Central memory CD8-positive, alpha-beta T cell (primary cell): ENCODE data around the gene RAB15.

Experiments
- ATAC-seq: fragments of 150-1000 bp; cut with Tn5 transposase; replicated peaks from 2 replicates; pipeline ENCODE4 v1.10.0; 2022; ENCODE audit warnings: mild to moderate bottlenecking, moderate FRiP score, moderate number of reproducible peaks; ENCODE audit not compliant: poor library complexity, severe bottlenecking; ENCODE audit errors: extremely low read depth
- DNase-seq, 2 donors: peaks; one replicate each; pipeline ENCODE4 v3.0.0; 2021; ENCODE audit warnings: low spot score in 2 of 2
- H3K27ac Mint-ChIP-seq: one replicate; pipeline ENCODE4 v1.8.0; 2022; ENCODE audit warnings: low read depth, mild to moderate bottlenecking, moderate library complexity, mixed read lengths
- H3K27me3 Mint-ChIP-seq: one replicate; pipeline ENCODE4 v1.8.0; 2022; ENCODE audit warnings: mixed read lengths
- H3K36me3 Mint-ChIP-seq: one replicate; pipeline ENCODE4 v1.8.0; 2022; ENCODE audit warnings: mild to moderate bottlenecking, moderate library complexity, mixed read lengths; ENCODE audit not compliant: insufficient read depth
- H3K4me1 Mint-ChIP-seq: one replicate; pipeline ENCODE4 v1.8.0; 2022; ENCODE audit warnings: mixed read lengths
- H3K4me3 Mint-ChIP-seq: one replicate; pipeline ENCODE4 v1.8.0; 2022; ENCODE audit warnings: mild to moderate bottlenecking, moderate library complexity, mixed read lengths
- H3K9me3 Mint-ChIP-seq: one replicate; pipeline ENCODE4 v1.8.0; 2022; ENCODE audit warnings: mixed read lengths

RAB15 gene

GRCh38 chr14:64906022-64906421, 66.1 kb downstream of the RAB15 start:
- ATAC-seq (no peak), DNase-seq (no peak)
- H3K4me1 Mint-ChIP-seq, result no peaks in the 10 kb centered on the region
- H3K27ac Mint-ChIP-seq, result no peak overlapping the region
- no peaks in the 10 kb centered on the region for H3K9me3 Mint-ChIP-seq
- peaks cover 42% of the 10 kb centered on the region for H3K27me3 Mint-ChIP-seq
- H3K36me3 Mint-ChIP-seq, result no peaks in the 10 kb centered on the region
- no peak overlapping the region for H3K4me3 Mint-ChIP-seq

DNA sequence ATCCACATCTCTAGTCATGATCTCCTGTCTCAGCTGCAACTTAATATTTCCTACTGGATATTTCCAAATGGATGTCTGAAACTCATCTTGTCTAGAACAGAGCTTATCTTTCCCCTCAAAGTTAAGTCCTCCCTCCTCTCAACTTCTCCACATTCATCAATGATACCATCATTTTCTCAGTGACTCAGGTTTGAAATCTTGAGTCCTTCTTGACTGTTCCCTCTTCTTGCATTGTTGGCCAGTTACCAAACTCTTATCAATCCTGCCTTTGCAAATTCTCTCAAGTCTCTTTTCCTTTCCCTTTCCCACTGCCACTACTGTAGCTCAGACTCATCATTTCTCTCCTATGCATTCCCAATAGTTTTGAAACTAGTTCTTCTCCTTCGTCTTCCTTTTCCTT, 72.2 kb downstream of the RAB15 start:
- ATAC-seq (no peak), DNase-seq (no peak)
- Mint-ChIP-seq H3K4me1 (no peaks in the 10 kb centered on the region), H3K9me3 (no peaks in the 10 kb centered on the region), H3K27me3 (peaks cover 26% of the 10 kb centered on the region), H3K27ac (no peak overlapping the region), H3K36me3 (no peaks in the 10 kb centered on the region), H3K4me3 (no peak overlapping the region)
